ENCODE data around the gene SMIM12.

SMIM12 gene

GRCh38 chr1:34829250-34829649 lies 30.3 kb downstream of the SMIM12 start:
- Mint-ChIP-seq H3K36me3 (ENCODE audit: low read depth) (no peaks in the 10 kb centered on the region), H3K9me3 (no peaks in the 10 kb centered on the region), H3K4me1 (no peaks in the 10 kb centered on the region), H3K27me3 (ENCODE audit: low read depth) (no peaks in the 10 kb centered on the region), H3K4me3 (no peak overlapping the region), H3K27ac (no peak overlapping the region)
- TF ChIP-seq CTCF (IDR thresholded peaks at IDR 0.05; ENCODE audit: unreplicated experiment in 3 of 3), result no peak

- Mint-ChIP-seq H3K27ac (no peak overlapping the region), H3K9me3 (no peaks in the 10 kb centered on the region), H3K27me3 (ENCODE audit: low read depth) (no peaks in the 10 kb centered on the region), H3K36me3 (ENCODE audit: low read depth) (no peaks in the 10 kb centered on the region), H3K4me1 (no peaks in the 10 kb centered on the region), H3K4me3 (no peak overlapping the region)
- TF ChIP-seq CTCF (IDR thresholded peaks at IDR 0.05; ENCODE audit: unreplicated experiment in 3 of 3), result no peak
Measured at GRCh38 chr1:34828611-34829010, 30.9 kb downstream of the SMIM12 start.

GRCh38 chr1:34827341-34827941 lies 32.1 kb downstream of the SMIM12 start:
- Mint-ChIP-seq H3K27me3 (ENCODE audit: low read depth) (no peaks in the 10 kb centered on the region), H3K9me3 (no peaks in the 10 kb centered on the region), H3K36me3 (ENCODE audit: low read depth) (no peaks in the 10 kb centered on the region), H3K27ac (no peak overlapping the region), H3K4me3 (no peak overlapping the region), H3K4me1 (no peaks in the 10 kb centered on the region)
- TF ChIP-seq CTCF (IDR thresholded peaks at IDR 0.05; ENCODE audit: unreplicated experiment in 3 of 3), result no peak

- H3K9me3 Mint-ChIP-seq, result peaks cover 3% of the 10 kb centered on the region
- H3K27me3 Mint-ChIP-seq (ENCODE audit: low read depth), result no peaks in the 10 kb centered on the region
- no peaks in the 10 kb centered on the region for H3K4me1 Mint-ChIP-seq
- H3K27ac Mint-ChIP-seq, result no peak overlapping the region
- H3K36me3 Mint-ChIP-seq (ENCODE audit: low read depth), result no peaks in the 10 kb centered on the region
- no peak overlapping the region for H3K4me3 Mint-ChIP-seq
- TF ChIP-seq CTCF (IDR thresholded peaks at IDR 0.05; ENCODE audit: unreplicated experiment in 3 of 3), result no peak
Measured at GRCh38 chr1:34825455-34826091, 34.0 kb downstream of the SMIM12 start.

GRCh38 chr1:34824817-34825454 lies 34.6 kb downstream of the SMIM12 start:
- H3K36me3 Mint-ChIP-seq (ENCODE audit: low read depth), result no peaks in the 10 kb centered on the region
- peaks cover 3% of the 10 kb centered on the region for H3K9me3 Mint-ChIP-seq
- no peaks in the 10 kb centered on the region for H3K27me3 Mint-ChIP-seq (ENCODE audit: low read depth)
- H3K27ac Mint-ChIP-seq, result no peak overlapping the region
- TF ChIP-seq CTCF (IDR thresholded peaks at IDR 0.05; ENCODE audit: unreplicated experiment in 3 of 3), result no peak
- H3K4me3 Mint-ChIP-seq, result no peak overlapping the region
- no peaks in the 10 kb centered on the region for H3K4me1 Mint-ChIP-seq
